ENCODE results near the gene POLL. TPM values are rescaled to one million over a fixed set of nuclear protein-coding genes. Genes with fewer than 3 reads are reported as not detected.

The POLL gene
- total RNA-seq, 1 experiment from 2014 or later, result 30.3 TPM

DNA sequence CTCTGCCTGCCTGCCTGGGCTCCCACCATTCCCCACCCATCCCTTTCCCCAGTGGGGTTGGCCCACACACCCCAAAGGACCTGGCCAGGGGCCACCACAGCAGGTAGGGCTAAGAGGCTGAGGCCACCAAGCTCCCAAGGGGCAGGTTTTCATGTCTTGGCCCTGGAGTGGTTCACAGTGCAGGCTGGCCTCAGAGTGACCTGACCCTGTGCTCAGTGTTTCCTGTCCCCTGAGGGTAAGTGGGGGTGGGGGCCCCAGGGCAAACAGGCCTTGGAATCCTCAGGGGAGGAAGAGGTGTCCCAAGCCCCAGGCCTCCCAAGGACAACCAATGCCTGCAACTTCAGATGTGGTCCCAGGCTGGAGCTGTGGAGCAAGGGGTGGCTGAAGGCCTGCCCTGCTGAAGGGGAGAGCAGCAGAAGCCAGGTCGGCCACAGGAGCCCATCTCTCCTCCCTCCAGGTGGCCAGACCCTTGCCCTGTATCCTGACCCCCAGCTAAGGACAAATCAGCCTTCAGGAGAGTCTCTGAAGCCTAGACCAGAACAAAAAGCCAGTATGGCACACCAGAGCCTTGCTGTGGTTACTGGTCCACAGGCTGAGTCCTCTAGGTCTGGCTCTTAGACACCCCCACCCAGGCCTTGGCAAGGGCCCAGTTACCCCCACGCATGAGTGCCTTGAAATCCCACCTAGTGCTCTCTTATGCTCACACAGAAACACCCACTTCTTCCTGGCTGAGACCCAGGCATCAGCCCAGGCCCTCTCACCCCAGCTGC lies 27.6 kb downstream of the POLL start:
- TF ChIP-seq EZH2 (IDR thresholded peaks at IDR 0.05; ENCODE audit: low read depth), result no peak
- TF ChIP-seq, protein P1, sequence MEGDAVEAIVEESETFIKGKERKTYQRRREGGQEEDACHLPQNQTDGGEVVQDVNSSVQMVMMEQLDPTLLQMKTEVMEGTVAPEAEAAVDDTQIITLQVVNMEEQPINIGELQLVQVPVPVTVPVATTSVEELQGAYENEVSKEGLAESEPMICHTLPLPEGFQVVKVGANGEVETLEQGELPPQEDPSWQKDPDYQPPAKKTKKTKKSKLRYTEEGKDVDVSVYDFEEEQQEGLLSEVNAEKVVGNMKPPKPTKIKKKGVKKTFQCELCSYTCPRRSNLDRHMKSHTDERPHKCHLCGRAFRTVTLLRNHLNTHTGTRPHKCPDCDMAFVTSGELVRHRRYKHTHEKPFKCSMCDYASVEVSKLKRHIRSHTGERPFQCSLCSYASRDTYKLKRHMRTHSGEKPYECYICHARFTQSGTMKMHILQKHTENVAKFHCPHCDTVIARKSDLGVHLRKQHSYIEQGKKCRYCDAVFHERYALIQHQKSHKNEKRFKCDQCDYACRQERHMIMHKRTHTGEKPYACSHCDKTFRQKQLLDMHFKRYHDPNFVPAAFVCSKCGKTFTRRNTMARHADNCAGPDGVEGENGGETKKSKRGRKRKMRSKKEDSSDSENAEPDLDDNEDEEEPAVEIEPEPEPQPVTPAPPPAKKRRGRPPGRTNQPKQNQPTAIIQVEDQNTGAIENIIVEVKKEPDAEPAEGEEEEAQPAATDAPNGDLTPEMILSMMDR (conservative IDR thresholded peaks at IDR 0.05), result no peak
- Histone ChIP-seq H3K9me3 (ENCODE audit: insufficient read depth, low read depth) (no peaks in the 10 kb centered on the region), H3K9me2 (ENCODE audit: insufficient read depth) (no peaks in the 10 kb centered on the region), H3K36me3 (ENCODE audit: low read depth) (no peaks in the 10 kb centered on the region), H4K20me1 (ENCODE audit: insufficient read depth) (no peaks in the 10 kb centered on the region), H2AFZ (no peak overlapping the region), H3K27me3 (ENCODE audit: insufficient read depth, low read depth) (no peaks in the 10 kb centered on the region), H3K4me3 (no peak overlapping the region), H3F3A (ENCODE audit: insufficient read depth, low read depth) (no peaks in the 10 kb centered on the region), H3K27ac (no peak overlapping the region), H3K4me2 (no peak overlapping the region), H3K79me2 (ENCODE audit: low read depth) (no peaks in the 10 kb centered on the region), H3K4me1 (replicated peaks; ENCODE audit: insufficient read depth) (no peaks in the 10 kb centered on the region)
- no TSS peak for BruUV-seq (replicated peaks)
- CTCF ChIA-PET, result no interaction called here
- POLR2A ChIA-PET (ENCODE audit: unreplicated experiment), result no interaction called here
- intact Hi-C loops (cut with micrococcal nuclease; ENCODE audit: unreplicated experiment), result no loop called here
- no peak for DNase-seq

- no peak for DNase-seq
- Histone ChIP-seq H4K20me1 (ENCODE audit: insufficient read depth) (no peaks in the 10 kb centered on the region), H3K4me2 (no peak overlapping the region), H3K27me3 (ENCODE audit: insufficient read depth, low read depth) (no peaks in the 10 kb centered on the region), H3K9me2 (ENCODE audit: insufficient read depth) (no peaks in the 10 kb centered on the region), H3F3A (ENCODE audit: insufficient read depth, low read depth) (no peaks in the 10 kb centered on the region), H3K36me3 (ENCODE audit: low read depth) (no peaks in the 10 kb centered on the region), H3K27ac (no peak overlapping the region), H3K4me1 (replicated peaks; ENCODE audit: insufficient read depth) (no peaks in the 10 kb centered on the region), H2AFZ (no peak overlapping the region), H3K9me3 (ENCODE audit: insufficient read depth, low read depth) (no peaks in the 10 kb centered on the region), H3K79me2 (ENCODE audit: low read depth) (no peaks in the 10 kb centered on the region), H3K4me3 (no peak overlapping the region)
- BruUV-seq (replicated peaks), result no TSS peak
- ChIA-PET CTCF (no interaction called here), POLR2A (ENCODE audit: unreplicated experiment) (no interaction called here)
- TF ChIP-seq EZH2 (IDR thresholded peaks at IDR 0.05; ENCODE audit: low read depth), result no peak
- intact Hi-C loops (cut with micrococcal nuclease; ENCODE audit: unreplicated experiment), result no loop called here
These were observed 28.3 kb downstream of the POLL start for GRCh38 chr10:101559596-101560297.

DNA sequence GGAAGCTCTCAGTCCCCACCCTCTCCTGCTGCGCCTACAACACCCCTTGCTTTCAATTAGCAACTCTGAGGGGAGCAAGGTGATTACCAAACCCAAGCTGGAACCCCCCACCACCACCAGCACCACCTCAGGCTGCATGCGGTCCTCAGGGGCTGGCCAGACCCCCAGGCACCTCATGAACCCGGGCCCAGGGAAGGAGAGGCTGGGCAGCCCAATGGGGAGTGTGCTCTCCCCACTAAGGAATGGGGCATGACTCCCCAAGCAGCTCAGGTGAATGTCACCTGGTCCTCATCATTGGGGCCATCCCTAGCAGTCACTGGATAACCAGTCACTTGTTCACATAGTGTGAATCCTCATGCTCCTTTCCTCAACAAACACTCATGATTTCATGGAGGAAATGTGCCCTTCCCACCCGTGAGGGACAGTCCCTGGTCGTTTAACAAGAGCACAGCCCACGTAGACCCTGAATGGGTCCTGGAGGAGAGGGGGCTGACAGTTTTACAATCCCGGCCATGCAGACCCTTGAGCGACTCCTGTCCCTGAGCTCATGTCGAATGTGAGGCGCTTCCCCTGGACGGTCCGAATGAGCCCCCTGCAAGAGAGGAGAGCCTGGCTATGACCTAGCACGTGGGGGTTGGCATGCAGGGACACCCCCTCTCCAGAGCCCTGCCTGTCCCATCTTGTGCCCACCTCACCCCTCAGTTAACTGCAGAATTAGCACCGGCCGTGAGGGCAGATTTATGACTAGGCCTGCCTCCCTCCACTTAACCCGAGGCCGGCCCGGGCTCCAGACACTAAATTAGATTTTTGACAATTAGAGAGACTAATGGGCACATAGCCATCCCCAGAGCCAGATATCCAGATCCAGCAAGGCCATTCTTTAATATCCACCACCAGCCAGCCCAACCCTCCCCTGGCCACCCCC lies 29.1 kb downstream of the POLL start:
- ChIA-PET CTCF (no interaction called here), POLR2A (ENCODE audit: unreplicated experiment) (no interaction called here)
- Histone ChIP-seq H3K9me3 (ENCODE audit: insufficient read depth, low read depth) (no peaks in the 10 kb centered on the region), H3K9me2 (ENCODE audit: insufficient read depth) (no peaks in the 10 kb centered on the region), H3K36me3 (ENCODE audit: low read depth) (no peaks in the 10 kb centered on the region), H3K4me1 (replicated peaks; ENCODE audit: insufficient read depth) (no peaks in the 10 kb centered on the region), H3K27me3 (ENCODE audit: insufficient read depth, low read depth) (no peaks in the 10 kb centered on the region), H3K4me2 (no peak overlapping the region), H2AFZ (no peak overlapping the region), H3K27ac (no peak overlapping the region), H4K20me1 (ENCODE audit: insufficient read depth) (no peaks in the 10 kb centered on the region), H3K79me2 (ENCODE audit: low read depth) (no peaks in the 10 kb centered on the region), H3F3A (ENCODE audit: insufficient read depth, low read depth) (no peaks in the 10 kb centered on the region), H3K4me3 (no peak overlapping the region)
- TF ChIP-seq, protein P1 (conservative IDR thresholded peaks at IDR 0.05), result no peak
- no peak for TF ChIP-seq EZH2 (IDR thresholded peaks at IDR 0.05; ENCODE audit: low read depth)
- BruUV-seq (replicated peaks), result no TSS peak
- intact Hi-C loops (cut with micrococcal nuclease; ENCODE audit: unreplicated experiment), result no loop called here
- no peak for DNase-seq

Measured in PC-9 (cell line).